NCI-H146 treated with DMSO at 0.1 percent for 48 hours (cell line): ENCODE data around the gene CCNB1IP1.
"Not testable (repeated sequence)": the region's sequence is repeated elsewhere in the genome, so short reads cannot be mapped to it uniquely, and the experiment has no call there.

ENCODE experiments used
- DNase-seq: peaks from one replicate; lab custom pipeline; 2025; ENCODE audit not compliant: unreplicated experiment; lab: John Stamatoyannopoulos, UW

CCNB1IP1 gene, protein sequence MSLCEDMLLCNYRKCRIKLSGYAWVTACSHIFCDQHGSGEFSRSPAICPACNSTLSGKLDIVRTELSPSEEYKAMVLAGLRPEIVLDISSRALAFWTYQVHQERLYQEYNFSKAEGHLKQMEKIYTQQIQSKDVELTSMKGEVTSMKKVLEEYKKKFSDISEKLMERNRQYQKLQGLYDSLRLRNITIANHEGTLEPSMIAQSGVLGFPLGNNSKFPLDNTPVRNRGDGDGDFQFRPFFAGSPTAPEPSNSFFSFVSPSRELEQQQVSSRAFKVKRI

DNA sequence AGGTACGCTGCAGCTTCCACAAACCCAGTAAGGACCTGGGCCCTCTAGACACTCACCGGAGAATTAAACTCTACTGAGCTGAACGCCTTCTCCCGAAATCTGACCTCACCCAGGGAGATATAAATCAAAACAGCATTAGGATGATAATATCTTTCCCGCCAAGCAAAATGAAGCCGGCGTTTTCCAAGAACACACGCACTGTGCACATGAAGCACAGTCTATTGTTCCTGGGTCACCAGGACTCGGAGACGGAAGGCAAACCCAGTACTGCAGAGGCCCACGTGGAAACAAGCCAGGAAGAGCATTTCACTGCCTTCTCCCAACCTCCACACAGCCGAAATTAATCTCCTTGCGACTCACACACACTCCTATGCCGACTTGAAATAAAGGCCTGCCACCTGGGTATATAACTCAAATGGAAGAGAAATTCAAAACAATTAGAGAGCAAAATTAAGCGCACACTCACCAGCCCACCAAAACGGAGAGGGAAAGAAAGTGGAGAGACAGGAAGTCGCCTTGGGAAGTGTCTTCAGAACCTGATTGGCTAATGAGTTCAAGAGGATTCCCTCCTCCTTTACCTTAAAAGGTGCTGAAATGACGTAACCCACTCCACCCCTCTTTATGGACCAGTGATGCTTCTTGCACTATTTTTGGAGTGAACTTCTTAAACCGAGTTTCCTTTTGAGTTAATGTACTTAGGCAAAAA lies at the start of gene CCNB1IP1:
CCNB1IP1 (minus strand) TSS at position 492 of the 706 bp plus-strand sequence. CDS start 16,756 bp downstream, outside the sequence.
- DNase-seq: peak; percentile 84

DNA sequence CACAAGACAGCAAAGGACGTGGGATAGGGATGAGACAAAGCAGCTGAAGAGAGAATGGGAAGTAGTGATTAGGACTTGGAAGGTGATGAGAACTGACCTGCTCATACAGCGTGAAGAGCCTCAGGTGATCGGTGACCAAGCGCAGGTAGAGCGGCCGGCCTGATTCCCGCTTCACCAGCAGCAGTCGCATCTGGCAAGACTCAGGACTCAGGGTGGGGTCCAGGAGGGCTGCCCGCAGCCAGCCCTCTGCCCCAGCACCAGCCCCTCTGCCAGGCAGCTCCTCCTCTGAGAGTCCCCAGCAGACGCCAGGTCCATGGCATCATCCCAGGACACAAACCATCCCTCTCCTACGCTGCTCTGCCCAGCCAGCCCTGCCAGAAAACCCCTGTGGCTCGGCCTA lies 49.4 kb upstream of the CCNB1IP1 start:
- no peak for DNase-seq

DNA sequence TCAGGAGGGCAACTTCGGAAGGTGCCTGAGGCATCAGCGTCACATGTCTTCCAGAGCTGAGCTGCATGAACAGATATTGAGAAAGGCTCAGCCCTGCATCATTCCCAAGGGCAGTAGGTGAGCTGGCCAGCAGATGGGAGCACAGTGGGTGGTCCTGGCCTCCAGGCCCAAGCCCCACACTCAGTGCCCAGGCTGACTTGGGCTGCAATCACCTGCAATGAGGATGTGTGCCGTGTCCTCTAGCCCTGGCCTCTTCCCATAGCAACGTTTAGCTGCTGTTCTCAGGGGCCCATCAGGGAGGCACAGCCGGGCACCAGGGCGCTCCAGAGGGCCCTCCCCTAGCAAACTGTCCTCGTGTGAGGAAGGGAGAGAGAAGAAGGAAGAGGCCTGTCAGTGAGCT lies 48.3 kb upstream of the CCNB1IP1 start:
- no peak for DNase-seq

DNA sequence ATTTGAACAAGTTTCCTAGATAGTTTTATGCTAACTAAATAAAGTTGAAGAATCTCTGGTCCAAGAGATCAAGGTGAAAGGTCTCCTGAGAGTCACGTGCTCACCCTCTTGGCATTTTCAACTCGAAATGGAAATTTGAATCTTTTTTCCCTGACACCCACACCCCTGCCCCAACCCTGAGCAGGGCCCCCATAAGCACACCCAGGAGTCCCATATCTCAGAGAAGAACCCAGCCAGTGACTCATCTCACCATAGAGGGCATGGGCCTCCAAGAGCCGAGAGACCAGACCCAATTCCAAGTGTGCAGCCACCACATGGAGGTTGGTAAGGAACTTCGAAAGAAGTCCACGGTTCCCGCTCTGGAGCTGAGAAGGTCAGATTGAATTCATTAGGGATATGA lies 47.6 kb upstream of the CCNB1IP1 start:
- no peak for DNase-seq

DNA sequence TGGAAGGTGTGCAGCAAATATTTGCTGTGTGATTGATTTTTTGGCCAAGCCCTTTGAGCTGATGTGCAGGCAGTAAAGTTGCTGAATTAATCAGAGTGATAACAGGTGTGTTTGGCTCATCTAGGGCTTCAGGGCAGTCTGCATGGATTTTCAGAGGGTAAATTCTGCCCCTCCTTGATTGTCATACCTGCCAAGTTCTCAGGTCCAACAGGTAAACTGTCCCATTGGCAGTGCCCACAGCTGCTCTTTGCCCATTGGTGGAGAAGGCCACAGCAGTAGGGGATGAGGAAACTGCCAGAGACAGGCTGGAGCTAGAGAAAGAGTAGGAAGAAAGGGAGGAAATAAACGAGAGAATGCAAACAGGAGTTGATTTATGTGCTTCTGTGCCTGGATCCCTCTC lies 46.7 kb upstream of the CCNB1IP1 start:
- no peak for DNase-seq

DNA sequence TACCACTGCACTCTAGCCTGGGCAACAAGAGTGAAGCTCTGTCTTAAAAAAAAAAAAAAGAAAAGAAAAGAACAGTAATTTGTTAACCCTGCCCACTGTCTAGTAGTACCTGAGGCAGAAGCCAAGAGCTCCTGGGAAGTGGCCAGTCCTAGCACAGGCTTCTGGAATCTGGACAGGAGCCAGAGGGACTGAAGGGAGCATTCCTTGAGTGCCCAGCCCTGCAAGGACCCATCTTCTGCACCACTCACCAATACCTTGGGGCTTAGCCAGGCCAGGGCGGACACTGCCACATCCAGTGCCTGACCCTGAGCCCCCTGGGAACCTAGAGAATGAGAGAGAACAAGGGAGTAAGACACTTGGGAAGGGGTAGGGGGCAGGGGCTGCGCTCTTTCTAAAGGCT lies 44.1 kb upstream of the CCNB1IP1 start:
- no peak for DNase-seq

DNA sequence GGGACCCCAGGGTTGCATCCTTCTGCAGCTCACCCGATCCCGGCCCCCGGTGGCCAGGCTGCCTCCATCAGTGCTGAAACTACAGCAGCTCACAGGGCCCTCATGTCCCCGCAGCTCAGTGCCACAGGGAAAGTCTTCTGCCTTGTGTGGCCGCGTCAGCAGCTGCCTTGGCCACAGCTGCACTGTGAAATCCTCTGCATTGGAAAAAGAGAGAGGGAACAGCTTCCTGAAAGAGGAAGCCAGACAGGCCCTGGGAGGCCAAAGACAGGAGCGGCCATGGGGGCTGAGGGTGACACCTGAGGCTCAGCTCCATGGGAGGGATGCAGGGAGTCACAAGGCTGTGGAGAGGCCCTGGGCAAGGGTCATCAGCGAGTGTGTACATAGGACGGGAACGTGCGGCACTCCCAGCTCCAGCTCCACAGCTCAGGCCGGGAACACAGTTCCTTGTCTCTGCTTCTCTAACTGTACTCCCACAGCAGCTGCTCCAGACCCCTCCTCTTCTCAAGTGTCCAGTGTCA lies 43.1 kb upstream of the CCNB1IP1 start:
- DNase-seq: no peak

DNA sequence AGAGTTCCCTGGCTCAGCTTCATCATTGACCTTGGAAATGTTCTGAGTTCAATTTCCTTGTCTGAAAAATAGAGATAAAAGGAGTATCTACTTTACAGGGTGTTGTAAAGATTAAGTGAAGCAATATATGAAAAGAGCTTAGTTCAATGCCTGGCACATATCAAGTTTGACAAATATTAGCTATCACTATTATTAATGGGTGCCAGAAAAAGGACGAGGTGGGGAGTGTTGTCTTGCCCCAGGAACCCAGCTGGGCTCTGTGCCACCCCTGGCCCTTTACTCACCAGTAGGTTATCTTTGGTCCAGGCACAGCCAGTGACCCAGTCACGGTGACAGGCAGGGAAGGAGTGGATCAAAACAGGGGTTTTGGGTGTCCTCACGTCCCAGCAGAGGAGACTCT lies 42.4 kb upstream of the CCNB1IP1 start:
- DNase-seq: no peak

DNA sequence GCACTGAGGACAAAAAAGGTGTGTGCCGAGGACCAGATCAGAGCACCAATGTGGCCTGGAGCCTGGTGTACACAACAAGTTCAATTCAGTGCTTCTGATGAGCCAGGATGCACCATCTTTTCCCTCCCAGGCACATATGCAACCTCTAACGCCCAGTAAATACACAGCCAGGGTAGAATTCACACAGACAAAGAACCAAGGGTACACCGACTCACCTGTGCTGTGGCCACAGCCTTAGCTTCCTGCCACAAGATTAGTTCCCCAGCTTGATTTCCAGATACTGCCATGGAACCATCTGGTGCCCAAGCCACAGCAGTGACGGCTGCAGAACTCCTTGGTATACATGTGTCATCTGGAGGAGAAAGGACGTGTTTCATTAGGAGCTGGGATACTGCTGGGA lies 39.7 kb upstream of the CCNB1IP1 start:
- no peak for DNase-seq

DNA sequence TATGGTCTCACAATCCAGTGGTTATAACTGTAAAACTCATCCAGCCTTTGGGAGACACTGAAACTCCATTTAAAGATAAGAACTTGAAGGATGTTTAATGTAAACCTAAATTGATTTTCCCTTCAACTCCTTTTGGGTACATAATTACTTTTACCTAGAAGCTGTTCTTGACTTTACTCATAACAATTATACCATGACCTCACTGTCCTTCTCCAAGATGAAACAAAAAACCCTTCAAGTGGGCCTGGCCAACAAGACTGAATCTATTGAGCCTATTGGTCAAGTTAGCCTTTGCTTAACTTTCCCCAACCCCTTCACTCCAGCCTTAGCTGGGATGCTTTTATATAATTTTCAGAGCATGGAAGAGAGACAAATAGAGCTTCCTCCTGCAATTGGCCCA lies 32.8 kb upstream of the CCNB1IP1 start:
- DNase-seq: no peak

DNA sequence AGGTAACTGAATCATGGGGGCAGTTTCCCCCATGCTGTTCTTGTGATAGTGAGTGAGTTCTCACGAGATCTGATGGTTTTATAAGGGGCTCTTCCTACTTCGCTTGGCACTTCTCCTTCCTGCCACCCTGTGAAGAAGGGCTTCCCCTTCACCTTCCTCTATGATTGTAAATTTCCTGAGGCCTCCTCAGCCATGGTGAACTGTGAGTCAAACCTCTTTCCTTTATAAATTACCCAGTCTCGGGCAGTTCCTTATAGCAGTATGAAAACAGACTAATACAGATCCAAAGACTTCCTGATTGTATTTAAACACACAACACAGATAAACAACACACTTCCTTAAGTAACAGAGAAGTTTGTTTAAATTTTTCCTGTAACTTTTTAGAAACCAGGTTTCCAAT lies 25.4 kb upstream of the CCNB1IP1 start:
- DNase-seq: not testable (repeated sequence)

DNA sequence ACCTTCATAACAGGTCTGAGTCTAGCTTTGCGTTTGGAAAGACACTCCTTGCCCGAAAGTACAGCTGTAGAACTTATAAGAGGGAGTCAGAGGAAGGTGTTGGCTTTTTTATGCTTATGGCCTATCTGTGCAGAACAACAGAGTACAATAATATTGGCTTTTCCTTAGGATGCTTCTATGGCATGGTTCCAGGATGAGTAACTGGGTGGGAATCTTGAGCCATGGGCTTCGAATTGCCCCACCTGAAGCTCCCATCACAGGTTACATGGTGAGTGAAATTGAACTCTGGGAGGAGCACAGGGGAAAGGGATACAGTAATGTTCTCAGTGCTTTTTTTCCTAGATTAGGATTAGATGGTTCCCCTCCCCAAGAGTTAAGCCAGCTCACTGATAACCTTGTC lies 23.3 kb upstream of the CCNB1IP1 start:
- DNase-seq: no peak

DNA sequence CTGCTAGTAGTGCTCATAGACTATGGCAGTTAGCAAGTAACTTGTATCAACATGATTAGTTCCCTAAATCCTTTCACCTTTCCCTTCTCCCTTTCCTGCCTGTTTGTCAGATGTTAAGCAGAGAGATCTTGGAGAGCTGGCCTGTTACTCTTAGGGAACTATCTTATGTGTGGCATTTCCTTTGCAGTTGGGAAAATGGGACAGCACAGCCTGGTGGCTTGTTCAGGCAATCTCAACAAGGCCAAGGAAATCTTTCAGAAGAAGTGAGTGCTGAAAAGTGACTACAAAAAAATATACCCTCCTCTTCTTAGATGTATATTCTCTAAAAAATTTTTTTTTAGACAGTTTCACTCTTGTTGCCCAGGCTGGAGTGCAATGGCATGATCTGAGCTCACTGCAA lies 17.8 kb upstream of the CCNB1IP1 start:
- no peak for DNase-seq

DNA sequence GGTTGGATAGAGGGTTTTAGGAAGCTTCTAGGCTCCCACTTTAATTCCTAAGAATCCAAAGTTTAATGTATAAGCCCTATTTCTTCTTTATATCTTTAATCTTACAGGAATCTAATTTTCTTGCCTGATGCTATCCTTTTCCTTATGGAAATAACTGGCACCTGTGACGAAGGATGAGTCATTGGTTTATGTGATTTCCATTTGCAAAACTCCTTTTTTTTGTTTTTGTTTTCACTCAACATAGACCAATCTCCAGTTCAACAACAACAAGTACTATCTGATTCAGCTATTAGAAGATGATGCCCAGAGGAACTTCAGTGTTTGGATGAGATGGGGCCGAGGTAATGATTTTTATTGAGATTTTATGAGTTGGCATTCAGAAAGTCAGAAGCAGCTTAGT lies 17.2 kb upstream of the CCNB1IP1 start:
- DNase-seq: no peak

DNA sequence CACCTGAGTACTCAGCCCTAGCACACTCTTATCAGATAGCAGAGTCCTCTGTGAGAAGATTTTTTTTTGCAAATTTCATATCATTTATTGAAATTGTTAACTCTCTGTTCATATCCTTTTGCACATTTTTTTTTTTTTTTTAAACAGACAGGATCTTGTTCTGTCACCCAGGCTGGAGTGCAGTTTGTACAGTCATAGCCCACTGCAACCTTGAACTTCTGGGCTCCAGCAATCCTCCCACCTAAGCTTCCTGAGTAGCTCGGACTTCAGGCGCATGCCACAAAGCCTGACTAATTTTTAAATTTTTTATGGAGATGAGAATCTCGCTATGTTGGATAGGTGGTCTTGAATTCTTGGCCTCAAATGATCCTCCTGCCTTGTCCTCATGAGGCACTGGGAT lies 14.7 kb upstream of the CCNB1IP1 start:
- DNase-seq: no peak

DNA sequence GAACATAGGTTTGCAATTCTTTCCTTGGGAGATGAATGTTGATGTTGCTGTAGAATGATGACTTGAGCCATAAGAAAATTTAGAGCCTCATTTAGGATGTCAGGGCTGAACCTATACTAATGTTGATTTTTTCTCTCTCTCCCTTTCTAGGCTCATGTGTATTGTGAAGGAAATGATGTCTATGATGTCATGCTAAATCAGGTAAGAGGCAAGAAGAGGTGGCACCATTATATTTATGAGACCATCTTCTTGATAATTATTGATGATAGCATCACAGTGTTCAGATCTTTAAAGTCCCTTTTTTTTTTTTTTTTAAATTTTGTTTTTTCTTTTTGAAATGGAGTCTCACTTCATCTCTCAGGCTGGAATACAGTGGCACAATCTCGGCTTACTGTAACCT lies 13.6 kb upstream of the CCNB1IP1 start:
- DNase-seq: no peak

DNA sequence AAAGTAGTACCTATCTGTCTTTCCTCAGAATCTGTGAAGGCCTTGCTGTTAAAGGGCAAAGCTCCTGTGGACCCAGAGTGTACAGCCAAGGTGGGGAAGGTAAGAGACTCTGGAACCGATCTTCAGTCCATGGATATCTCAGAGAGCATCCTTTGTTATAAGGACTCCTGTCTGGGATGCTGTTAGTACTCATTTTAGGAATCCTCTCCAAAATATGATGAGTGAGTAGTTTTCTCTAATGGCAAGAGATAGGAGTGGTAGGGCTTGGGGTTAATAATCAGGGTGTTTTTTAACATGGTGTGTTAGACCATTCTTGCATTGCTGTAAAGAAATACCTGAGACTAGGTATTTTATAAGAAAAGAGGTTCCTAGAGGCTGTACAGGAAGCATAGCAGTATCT lies 12.3 kb upstream of the CCNB1IP1 start:
- no peak for DNase-seq

DNA sequence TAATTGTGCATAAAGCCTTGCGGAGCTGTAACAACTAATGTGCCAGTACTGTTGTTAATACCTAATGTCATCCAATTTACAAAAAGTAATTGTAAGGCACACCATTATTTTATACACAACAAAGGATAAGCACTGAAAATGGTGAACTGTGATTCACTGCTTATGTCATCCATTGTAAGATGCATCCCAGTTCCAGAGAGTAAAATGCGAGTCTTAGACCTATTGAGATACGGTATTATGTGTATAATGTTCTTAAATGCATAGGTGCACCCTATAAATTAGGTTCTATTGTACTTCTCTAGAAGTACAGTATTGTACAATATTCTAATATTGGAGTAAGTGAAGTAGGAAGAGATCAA lies 10.8 kb upstream of the CCNB1IP1 start:
- peak; percentile 26 for DNase-seq

DNA sequence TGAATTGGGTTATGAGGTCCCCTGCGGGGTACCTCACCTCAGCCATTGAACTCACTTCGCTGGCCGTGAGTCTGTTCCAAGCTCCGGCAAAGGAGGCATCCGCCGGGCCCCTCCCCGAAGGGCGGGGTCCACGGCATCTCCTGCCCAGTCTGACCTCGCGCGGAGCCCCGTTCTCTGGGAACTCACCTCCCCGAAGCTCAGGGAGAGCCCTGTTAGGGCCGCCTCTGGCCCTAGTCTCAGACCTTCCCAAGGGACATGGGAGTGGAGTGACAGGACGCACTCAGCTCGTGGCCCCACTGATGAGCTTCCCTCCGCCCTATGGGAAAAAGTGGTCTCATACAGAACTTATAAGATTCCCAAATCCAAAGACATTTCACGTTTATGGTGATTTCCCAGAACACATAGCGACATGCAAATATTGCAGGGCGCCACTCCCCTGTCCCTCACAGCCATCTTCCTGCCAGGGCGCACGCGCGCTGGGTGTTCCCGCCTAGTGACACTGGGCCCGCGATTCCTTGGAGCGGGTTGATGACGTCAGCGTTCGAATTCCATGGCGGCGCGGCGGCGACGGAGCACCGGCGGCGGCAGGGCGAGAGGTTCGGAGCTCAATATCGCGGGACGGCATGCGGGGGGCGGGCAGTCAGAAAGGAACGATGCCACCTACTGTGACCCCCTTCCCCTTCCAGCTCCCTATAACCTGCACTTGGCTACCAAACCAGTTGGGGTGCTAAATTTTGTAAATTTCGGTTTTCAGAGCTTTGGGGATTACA lies 10.2 kb upstream of the CCNB1IP1 start, which contains the start of gene PARP2:
PARP2 (plus strand) TSS at position 544 of the 770 bp plus-strand sequence; CDS start at position 551, 7 bp downstream.
- peak; percentile 97 for DNase-seq

DNA sequence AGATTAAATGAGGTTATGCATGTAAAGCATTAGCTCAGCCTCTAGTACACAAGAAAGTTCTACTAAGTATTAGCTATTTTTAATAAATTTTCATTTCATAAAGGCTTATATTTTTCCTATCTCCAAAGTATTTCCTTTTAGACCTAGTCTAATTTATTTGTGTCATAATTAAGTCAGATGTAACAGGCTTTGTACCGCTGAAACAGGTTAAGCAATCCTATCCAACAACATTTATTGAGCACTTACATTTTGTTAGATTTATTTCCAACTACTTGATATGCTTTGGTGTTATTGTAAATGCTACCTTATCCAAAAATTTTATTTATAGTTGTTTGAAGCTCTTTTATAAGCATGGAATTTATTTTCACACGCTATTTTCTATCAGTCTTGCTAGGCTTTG lies 8.6 kb upstream of the CCNB1IP1 start:
- DNase-seq: no peak

DNA sequence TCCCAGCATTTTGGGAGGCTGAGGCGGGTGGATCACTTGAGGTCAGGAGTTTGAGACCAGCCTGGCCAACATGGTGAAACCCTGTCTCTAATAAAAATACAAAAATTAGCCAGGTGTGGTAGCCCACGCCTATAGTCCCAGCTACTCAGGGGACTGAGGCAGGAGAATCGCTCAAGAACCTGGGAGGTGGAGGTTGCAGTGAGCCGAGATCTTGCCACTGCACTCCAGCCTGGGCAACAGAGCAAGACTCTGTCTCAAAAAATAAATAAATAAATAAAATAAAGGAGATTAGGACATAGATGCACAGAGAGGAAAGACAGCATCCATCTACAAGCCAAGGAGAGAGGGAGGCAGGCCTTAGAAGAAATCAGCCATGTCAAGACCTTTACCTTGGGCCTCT lies 8.0 kb upstream of the CCNB1IP1 start:
- DNase-seq: not testable (repeated sequence)

DNA sequence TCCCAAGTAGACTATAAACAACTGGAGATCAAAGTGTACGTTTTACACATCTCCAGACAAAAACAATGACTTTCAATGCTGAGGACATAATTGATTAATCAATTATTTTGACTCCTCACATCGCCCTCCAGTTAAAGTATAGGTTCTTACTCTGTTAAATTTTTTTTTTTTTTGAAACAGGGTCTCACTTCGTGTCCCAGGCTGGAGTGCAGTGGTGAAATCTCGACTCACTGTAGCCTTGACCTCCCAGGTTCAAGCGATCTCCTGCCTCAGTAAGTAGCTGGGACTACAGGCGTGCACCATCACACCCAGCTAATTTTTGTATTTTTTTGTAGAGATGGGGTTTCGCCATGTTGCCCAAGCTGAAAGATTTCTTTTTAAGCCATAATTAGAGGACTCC lies 938 bp upstream of the CCNB1IP1 start:
- no peak for DNase-seq
